T1000 (cell line): ENCODE data around the gene RACK1.

Source experiments
- DNase-seq: peaks from one replicate; lab custom pipeline; 2025; ENCODE audit warnings: mixed read lengths; lab: John Stamatoyannopoulos, UW

RACK1 gene

GRCh38 chr5:181198106-181198685 lies 45.5 kb downstream of the RACK1 start:
- no peak for DNase-seq

- DNase-seq: no peak
Measured at GRCh38 chr5:181197326-181197951, 46.3 kb downstream of the RACK1 start.

- no peak for DNase-seq
Measured at GRCh38 chr5:181195249-181195761, 48.4 kb downstream of the RACK1 start.

GRCh38 chr5:181194489-181195248 lies 49.0 kb downstream of the RACK1 start:
- DNase-seq: no peak

GRCh38 chr5:181193656-181194055 lies 50.0 kb downstream of the RACK1 start:
- no peak for DNase-seq

- no peak for DNase-seq
Measured at GRCh38 chr5:181192337-181193046, 51.2 kb downstream of the RACK1 start.

- no peak for DNase-seq
Measured at GRCh38 chr5:181191526-181192336, 52.0 kb downstream of the RACK1 start.

- DNase-seq: no peak
Measured at GRCh38 chr5:181190711-181191525, 52.8 kb downstream of the RACK1 start.

GRCh38 chr5:181189962-181190710 lies 53.6 kb downstream of the RACK1 start:
- no peak for DNase-seq

- DNase-seq: no peak
Measured at GRCh38 chr5:181189363-181189961, 54.2 kb downstream of the RACK1 start.

- no peak for DNase-seq
Measured at GRCh38 chr5:181188700-181189362, 54.9 kb downstream of the RACK1 start.

GRCh38 chr5:181187500-181188213 lies 56.0 kb downstream of the RACK1 start:
- no peak for DNase-seq

GRCh38 chr5:181186986-181187499 lies 56.7 kb downstream of the RACK1 start:
- DNase-seq: no peak
